GM13977 (cell line): ENCODE measurements around the gene ZNF414.
"Not testable (repeated sequence)": the region's sequence is repeated elsewhere in the genome, so short reads cannot be mapped to it uniquely, and the experiment has no call there.

Source experiments
- DNase-seq: peaks from one replicate; pipeline ENCODE4 v3.0.0; 2012; ENCODE audit warnings: low spot score
- in situ Hi-C: fragments of 300-500 bp; cut with MboI; formaldehyde crosslinking; loops from one replicate; pipeline ENCODE4 v1.12.0; 2022; ENCODE audit warnings: low sequenced_read_pairs, low pct_unique_long_range_greater_than_20kb, mixed read lengths, inconsistent platforms; ENCODE audit not compliant: unreplicated experiment
- TF ChIP-seq, protein P1 (sequence below): IDR thresholded peaks from 2 replicates; pipeline ENCODE4 v1.5.1; 2012; ENCODE audit warnings: mild to moderate bottlenecking, control low read depth; ENCODE audit not compliant: insufficient read depth; ENCODE audit errors: extremely low read depth, missing control alignments

ZNF414 gene, protein sequence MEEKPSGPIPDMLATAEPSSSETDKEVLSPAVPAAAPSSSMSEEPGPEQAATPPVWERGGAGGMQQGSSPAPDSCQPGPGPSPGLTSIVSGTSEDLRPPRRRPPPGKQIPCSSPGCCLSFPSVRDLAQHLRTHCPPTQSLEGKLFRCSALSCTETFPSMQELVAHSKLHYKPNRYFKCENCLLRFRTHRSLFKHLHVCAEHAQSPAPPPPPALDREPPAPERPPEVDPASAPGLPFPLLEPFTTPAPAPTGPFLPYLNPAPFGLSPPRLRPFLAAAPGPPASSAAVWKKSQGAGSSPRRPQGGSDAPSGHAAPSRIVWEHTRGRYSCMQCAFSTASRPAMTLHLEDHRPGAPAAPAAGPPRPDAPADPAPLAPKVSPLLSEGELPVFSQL

DNA sequence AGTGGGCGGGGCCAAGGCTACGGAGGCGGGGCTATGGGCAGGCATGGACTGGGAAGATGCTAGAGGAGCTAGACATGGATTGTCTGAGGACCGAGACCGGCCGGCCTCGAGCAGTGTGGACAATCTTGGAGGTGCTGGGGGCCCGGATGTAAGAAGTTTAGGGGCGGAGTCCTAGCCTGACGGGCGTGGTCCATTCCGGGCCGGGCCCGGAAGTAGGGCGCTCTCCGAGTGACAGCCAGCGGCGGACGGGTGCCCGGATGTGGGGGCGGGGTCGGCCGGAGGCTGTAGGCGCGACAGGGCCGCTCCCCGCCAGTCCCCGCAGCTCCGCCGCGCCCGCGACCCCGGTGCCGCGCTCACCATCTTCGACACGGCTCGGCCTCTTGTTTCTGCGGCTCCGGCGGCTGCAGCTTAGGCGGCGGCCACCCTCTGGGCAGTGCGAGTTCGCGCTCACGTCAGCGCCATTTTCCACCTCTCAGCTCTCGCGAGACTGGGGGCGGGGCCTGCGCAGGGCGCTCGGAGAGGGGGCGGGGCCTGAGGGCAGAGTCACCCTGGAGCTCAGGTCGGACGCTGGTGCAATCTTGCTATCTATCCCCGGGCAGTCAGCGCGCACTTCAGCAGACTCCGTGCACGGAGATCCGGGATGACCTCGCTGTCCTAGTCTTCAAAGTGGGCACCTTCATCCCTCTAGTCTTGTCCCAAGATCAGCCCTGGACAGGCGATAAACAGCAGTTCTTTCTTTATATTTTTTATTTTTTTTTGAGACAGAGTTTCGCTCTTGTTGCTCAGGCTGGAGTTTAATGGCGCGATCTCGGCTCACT, at the start of gene ZNF414:
ZNF414 (minus strand) TSS at position 481 of the 818 bp plus-strand sequence; CDS start at position 360, 121 bp downstream.
- in situ Hi-C loops: no loop called here
- TF ChIP-seq, protein P1, sequence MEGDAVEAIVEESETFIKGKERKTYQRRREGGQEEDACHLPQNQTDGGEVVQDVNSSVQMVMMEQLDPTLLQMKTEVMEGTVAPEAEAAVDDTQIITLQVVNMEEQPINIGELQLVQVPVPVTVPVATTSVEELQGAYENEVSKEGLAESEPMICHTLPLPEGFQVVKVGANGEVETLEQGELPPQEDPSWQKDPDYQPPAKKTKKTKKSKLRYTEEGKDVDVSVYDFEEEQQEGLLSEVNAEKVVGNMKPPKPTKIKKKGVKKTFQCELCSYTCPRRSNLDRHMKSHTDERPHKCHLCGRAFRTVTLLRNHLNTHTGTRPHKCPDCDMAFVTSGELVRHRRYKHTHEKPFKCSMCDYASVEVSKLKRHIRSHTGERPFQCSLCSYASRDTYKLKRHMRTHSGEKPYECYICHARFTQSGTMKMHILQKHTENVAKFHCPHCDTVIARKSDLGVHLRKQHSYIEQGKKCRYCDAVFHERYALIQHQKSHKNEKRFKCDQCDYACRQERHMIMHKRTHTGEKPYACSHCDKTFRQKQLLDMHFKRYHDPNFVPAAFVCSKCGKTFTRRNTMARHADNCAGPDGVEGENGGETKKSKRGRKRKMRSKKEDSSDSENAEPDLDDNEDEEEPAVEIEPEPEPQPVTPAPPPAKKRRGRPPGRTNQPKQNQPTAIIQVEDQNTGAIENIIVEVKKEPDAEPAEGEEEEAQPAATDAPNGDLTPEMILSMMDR: no peak
- DNase-seq: peak; percentile 100

DNA sequence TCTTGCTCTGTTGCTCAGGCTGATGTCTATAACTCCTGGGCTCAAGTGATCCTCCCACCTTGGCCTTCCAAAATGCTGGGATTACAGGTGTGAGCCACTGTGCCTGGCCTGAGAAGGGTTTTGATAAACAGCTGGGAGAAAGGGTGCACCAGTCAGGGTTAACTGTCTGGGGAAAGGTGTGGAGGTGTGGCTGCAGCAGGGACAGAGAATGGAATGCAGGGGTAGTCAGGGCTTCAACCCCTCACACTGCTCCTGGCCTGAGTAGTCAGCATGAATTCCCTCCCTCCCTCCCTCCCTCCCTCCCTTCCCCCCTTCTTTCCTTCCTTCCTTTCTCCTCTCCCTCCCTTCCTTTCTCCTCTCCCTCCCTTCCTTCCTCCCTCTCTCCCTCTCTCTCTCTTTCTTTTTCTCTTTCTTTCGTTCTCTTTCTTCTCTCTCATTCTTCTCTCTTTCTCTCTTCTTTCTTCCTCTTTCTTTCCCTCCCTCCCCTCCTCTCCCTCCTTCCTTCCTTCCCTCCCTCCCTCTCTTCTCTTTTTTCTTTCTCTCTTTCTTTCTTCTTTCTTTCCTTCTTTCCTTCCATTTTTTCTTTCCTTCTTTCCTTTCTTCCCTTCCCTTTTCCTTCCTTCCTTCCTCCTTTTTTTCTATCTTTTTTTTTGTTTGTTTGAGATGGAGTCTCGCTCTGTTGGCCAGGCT, 47.3 kb upstream of the ZNF414 start:
- TF ChIP-seq, protein P1: no peak
- DNase-seq: no peak
- in situ Hi-C loops: no loop called here

DNA sequence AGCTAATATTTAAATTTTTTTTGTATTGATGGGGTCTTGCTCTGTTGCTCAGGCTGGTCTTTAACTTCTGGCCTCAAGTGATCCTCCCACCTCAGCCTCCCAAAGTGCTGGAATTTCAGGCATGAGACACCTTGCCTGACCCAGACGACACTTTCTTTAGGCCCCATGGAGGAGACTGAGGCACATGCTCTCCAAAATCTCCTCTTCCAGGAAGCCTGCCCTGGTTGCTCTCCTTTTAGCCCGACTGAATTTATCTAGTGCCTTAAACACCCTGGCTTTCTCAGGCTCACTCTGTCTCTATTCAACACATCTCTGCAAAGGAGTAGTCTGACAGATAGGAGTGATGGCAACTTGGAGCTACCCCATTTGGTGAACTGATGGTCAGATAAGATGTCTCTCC, 44.4 kb upstream of the ZNF414 start:
- in situ Hi-C loops: no loop called here
- TF ChIP-seq, protein P1: no peak
- DNase-seq: no peak

DNA sequence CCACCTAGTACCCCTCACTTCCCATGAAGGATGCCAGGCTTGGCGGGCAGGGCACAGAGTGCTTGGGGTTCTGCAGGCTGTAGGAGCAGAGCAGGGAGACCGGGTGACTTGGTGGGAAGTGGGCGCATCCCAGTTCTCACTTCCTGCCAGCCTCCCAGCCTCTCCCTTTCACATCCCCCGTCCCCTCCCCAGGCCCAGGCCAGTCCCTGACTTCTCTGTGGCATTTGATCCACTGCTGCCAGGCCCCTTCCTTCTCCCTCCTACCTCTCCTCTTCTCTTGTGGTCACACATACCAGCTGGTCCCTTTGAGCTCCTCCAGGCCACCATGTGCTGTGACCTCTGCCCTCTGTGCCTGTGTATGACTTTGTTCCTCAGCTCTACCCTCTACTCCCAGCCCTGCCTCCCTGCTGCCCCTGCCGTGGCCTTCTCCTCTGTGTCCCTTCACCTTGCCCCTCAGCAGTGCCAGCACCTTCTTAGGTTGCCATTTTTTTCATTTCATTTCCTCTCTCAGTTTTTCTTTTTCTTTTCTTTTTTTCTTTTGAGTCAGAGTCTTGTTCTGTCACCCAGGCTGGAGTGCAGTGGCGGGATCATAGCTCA, 43.8 kb upstream of the ZNF414 start:
- no peak for DNase-seq

DNA sequence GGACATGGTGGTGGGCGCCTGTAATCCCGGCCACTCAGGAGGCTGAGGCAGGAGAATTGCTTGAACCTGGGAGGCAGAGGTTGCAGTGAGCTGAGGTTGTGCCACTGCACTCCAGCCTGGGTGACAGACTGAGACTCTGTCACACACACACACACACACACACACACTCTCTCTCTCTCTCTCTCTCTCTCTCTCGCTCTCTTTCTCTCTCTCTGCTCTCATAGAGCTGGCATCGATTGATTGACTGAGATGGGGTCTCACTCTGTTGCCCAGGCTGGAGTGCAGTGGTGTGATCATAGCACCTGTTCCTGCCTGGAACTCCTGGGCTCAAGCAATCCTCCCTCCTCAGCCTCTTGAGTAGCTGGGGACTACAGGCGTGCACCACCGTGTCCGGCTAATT, 39.8 kb upstream of the ZNF414 start:
- in situ Hi-C loops, DNase-seq: not testable (repeated sequence)

More for the DNA sequence above, 43.8 kb upstream of the ZNF414 start:
- TF ChIP-seq, protein P1: no peak
- in situ Hi-C loops: no loop called here

DNA sequence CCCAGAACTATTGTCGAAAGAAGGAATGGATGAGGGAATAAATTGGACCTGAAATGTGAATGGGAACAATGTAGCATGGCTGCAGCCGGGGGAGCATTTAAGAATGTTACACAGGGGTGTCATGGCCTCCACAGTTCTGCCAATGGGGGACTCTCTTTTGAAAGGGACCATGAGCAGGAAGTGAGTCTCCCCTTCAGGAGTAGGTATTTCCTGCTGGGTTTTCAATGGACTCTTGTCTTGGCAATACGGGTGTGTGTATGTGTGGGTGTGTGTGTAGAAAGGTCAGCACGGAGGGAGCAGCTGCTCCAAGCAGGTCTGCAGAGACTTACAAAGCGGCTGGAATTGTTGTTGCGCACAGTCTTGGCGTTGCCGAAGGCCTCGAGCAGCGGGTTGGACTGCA, 38.8 kb upstream of the ZNF414 start:
- DNase-seq: no peak
- in situ Hi-C loops: no loop called here
- TF ChIP-seq, protein P1: no peak
